Measurements from ENCODE around the gene FAM241A. TPM values are rescaled to one million over a fixed set of nuclear protein-coding genes. Genes with fewer than 3 reads are reported as not detected.

FAM241A gene
- total and polyA plus RNA-seq, 2 donors (not counting 1 experiment from before 2014, with no cell fraction given), result 0.43 to 0.79 TPM

- H3K9me3 ChIP-seq (ENCODE audit: control extremely low read depth in 1 of 3, control insufficient read depth in 2 of 3, insufficient read depth in 1 of 3, low read length in 2 of 3), result no peaks in the 10 kb centered on the region
- H4K20me1 ChIP-seq (ENCODE audit: control insufficient read depth, insufficient read depth, low read length, poor library complexity, severe bottlenecking), result no peaks in the 10 kb centered on the region
- 100% methylated on average over 1 of the region's 6 CpGs for WGBS (ENCODE audit: insufficient coverage)
- H3K27me3 ChIP-seq (replicated peaks in 1 of 4; ENCODE audit: control extremely low read depth in 1 of 4, control insufficient read depth in 3 of 4, insufficient read depth in 4 of 4, low read length in 3 of 4), result no peaks in the 10 kb centered on the region
- no peaks in the 10 kb centered on the region for H3K79me2 ChIP-seq (ENCODE audit: control insufficient read depth, insufficient read depth, low read length)
- H2AFZ ChIP-seq (ENCODE audit: insufficient read depth, low read depth, low read length, poor library complexity, severe bottlenecking), result peak overlapping the region; percentile 26
- ATAC-seq (ENCODE audit: low read depth), result no peak
- Mint-ChIP-seq H3K4me3 (no peak overlapping the region), H3K27me3 (no peaks in the 10 kb centered on the region), H3K4me1 (peaks cover 7% of the 10 kb centered on the region), H3K27ac (no peak overlapping the region), H3K9me3 (ENCODE audit: insufficient read depth) (no peaks in the 10 kb centered on the region)
- DNase-seq, result no peak
- intact Hi-C loops (cut with micrococcal nuclease), result no loop called here
- POLR2A ChIA-PET, result interaction anchor here (0.6 kb wide), 1 partner anchor 93 kb away, joined by 3 read pairs; no protein-coding TSS in a partner anchor
- no peak overlapping the region for H3K4me3 ChIP-seq (ENCODE audit: control extremely low read depth in 1 of 5, extremely low read depth in 1 of 5, insufficient read depth in 1 of 5, low read depth in 2 of 5, low read length in 4 of 5)
- TF ChIP-seq EZH2 (IDR thresholded peaks at IDR 0.05; ENCODE audit: borderline replicate concordance, insufficient read depth, low read depth, low read length, poor library complexity, severe bottlenecking) (no peak), CTCF (IDR thresholded peaks at IDR 0.05) (no peak)
- no peak overlapping the region for H3K9ac ChIP-seq (ENCODE audit: low read length)
- H3K27ac ChIP-seq (ENCODE audit: low read length in 2 of 2), result no peak overlapping the region
- peaks cover 3 to 5% of the 10 kb centered on the region in 2 donors for H3K4me1 ChIP-seq (ENCODE audit: control insufficient read depth in 2 of 2, insufficient read depth in 2 of 2, low read length in 2 of 2)
- CTCF ChIA-PET, result no interaction called here
- no peak overlapping the region for H3K4me2 ChIP-seq (replicated peaks; ENCODE audit: low read depth, low read length, poor library complexity, severe bottlenecking)
- H3K36me3 ChIP-seq (replicated peaks in 1 of 2; ENCODE audit: control extremely low read depth in 1 of 2, control insufficient read depth in 1 of 2, extremely low read depth in 1 of 2, insufficient read depth in 2 of 2, low read length in 1 of 2), result no peaks in the 10 kb centered on the region
Measured at GRCh38 chr4:112141366-112142138, 3.7 kb upstream of the FAM241A start.

- no peaks in the 10 kb centered on the region for H3K27me3 Mint-ChIP-seq
- ATAC-seq (ENCODE audit: low read depth) (no peak), DNase-seq (no peak)
- H3K9me3 ChIP-seq (ENCODE audit: control extremely low read depth in 1 of 3, control insufficient read depth in 2 of 3, insufficient read depth in 1 of 3, low read length in 2 of 3), result no peaks in the 10 kb centered on the region
- H3K79me2 ChIP-seq (ENCODE audit: control insufficient read depth, insufficient read depth, low read length), result no peaks in the 10 kb centered on the region
- H2AFZ ChIP-seq (ENCODE audit: insufficient read depth, low read depth, low read length, poor library complexity, severe bottlenecking), result no peak overlapping the region
- no peaks in the 10 kb centered on the region for H4K20me1 ChIP-seq (ENCODE audit: control insufficient read depth, insufficient read depth, low read length, poor library complexity, severe bottlenecking)
- no peaks in the 10 kb centered on the region for H3K36me3 ChIP-seq (replicated peaks in 1 of 2; ENCODE audit: control extremely low read depth in 1 of 2, control insufficient read depth in 1 of 2, extremely low read depth in 1 of 2, insufficient read depth in 2 of 2, low read length in 1 of 2)
- H3K9me3 Mint-ChIP-seq (ENCODE audit: insufficient read depth), result no peaks in the 10 kb centered on the region
- H3K4me3 Mint-ChIP-seq, result no peak overlapping the region
- H3K4me1 ChIP-seq (ENCODE audit: control insufficient read depth in 2 of 2, insufficient read depth in 2 of 2, low read length in 2 of 2), result peaks cover 7 to 8% of the 10 kb centered on the region in 2 donors
- peaks cover 14% of the 10 kb centered on the region for H3K4me1 Mint-ChIP-seq
- H3K27me3 ChIP-seq (replicated peaks in 1 of 4; ENCODE audit: control extremely low read depth in 1 of 4, control insufficient read depth in 3 of 4, insufficient read depth in 4 of 4, low read length in 3 of 4), result no peaks in the 10 kb centered on the region
- WGBS (ENCODE audit: insufficient coverage), result no CpG with 5 or more reads among the region's 2 CpGs
- H3K27ac Mint-ChIP-seq, result no peak overlapping the region
- ChIA-PET POLR2A (no interaction called here), CTCF (interaction anchor here (0.6 to 1.1 kb wide), 2 partner anchors 12 to 43 kb away, joined by 3 read pairs; no protein-coding TSS in a partner anchor)
- H3K4me3 ChIP-seq (ENCODE audit: control extremely low read depth in 1 of 5, extremely low read depth in 1 of 5, insufficient read depth in 1 of 5, low read depth in 2 of 5, low read length in 4 of 5), result no peak overlapping the region
- H3K4me2 ChIP-seq (replicated peaks; ENCODE audit: low read depth, low read length, poor library complexity, severe bottlenecking), result no peak overlapping the region
- TF ChIP-seq CTCF (IDR thresholded peaks at IDR 0.05) (no peak), EZH2 (IDR thresholded peaks at IDR 0.05; ENCODE audit: borderline replicate concordance, insufficient read depth, low read depth, low read length, poor library complexity, severe bottlenecking) (no peak)
- intact Hi-C loops (cut with micrococcal nuclease), result no loop called here
- no peak overlapping the region for H3K27ac ChIP-seq (ENCODE audit: low read length in 2 of 2)
- H3K9ac ChIP-seq (ENCODE audit: low read length), result no peak overlapping the region
Measured at GRCh38 chr4:112142182-112142581, 3.1 kb upstream of the FAM241A start.

All from B cell (primary cell).